Naive thymus-derived CD8-positive, alpha-beta T cell (primary cell): ENCODE results near the gene SLC6A6. TPM values are rescaled to one million over a fixed set of nuclear protein-coding genes. Genes with fewer than 3 reads are reported as not detected.
A peak's percentile ranks its signal among the peaks of the same experiment; 100 is the strongest.

Source experiments
- ATAC-seq, 2 donors: fragments of 150-1000 bp; cut with Tn5 transposase in 1 of 2; sonication (Bioruptor Pico), chemical (Tn5 transposase) in 1 of 2; 1 replicate in 1 of 2; 2 replicates in 1 of 2; pipeline ENCODE4 v1.10.0; 2021; ENCODE audit warnings: mild to moderate bottlenecking in 2 of 2, moderate library complexity in 2 of 2
- POLR2A ChIA-PET: fragments of 350-600 bp; sonication (Branson Sonifier 250); formaldehyde crosslinking; loops from one replicate; lab custom pipeline; 2021; ENCODE audit warnings: antibody characterized with exemption; lab: Charles Lee
- DNase-seq, 10 donors: peaks; one replicate each; pipeline versions ENCODE4 v3.0.0 to v3.0.0-alpha.2; 2020 to 2022
- H3K27ac Mint-ChIP-seq, 10 donors: one replicate each; pipeline ENCODE4 v1.8.0; 2020 to 2022; ENCODE audit warnings: mild to moderate bottlenecking in 10 of 10, mixed read lengths in 10 of 10, moderate library complexity in 4 of 10, inconsistent platforms in 1 of 10
- H3K27me3 Mint-ChIP-seq, 5 donors: one replicate each; pipeline ENCODE4 v1.8.0; 2021 to 2022; ENCODE audit warnings: mixed read lengths in 5 of 5
- H3K36me3 Mint-ChIP-seq, 3 donors: one replicate each; pipeline ENCODE4 v1.8.0; 2020 to 2022; ENCODE audit warnings: mixed read lengths in 3 of 3, mild to moderate bottlenecking in 2 of 3, inconsistent platforms in 1 of 3
- H3K4me1 Mint-ChIP-seq, 4 donors: one replicate each; pipeline ENCODE4 v1.8.0; 2021 to 2022; ENCODE audit warnings: mixed read lengths in 4 of 4
- H3K4me3 Mint-ChIP-seq, 10 donors: one replicate each; pipeline ENCODE4 v1.8.0; 2020 to 2022; ENCODE audit warnings: mild to moderate bottlenecking in 10 of 10, mixed read lengths in 10 of 10, moderate library complexity in 6 of 10, inconsistent platforms in 1 of 10
- H3K9me3 Mint-ChIP-seq, 9 donors: one replicate each; pipeline ENCODE4 v1.8.0; 2020 to 2022; ENCODE audit warnings: mixed read lengths in 9 of 9, mild to moderate bottlenecking in 3 of 9, inconsistent platforms in 1 of 9, moderate library complexity in 1 of 9
- polyA plus RNA-seq, 3 donors: library from polyadenylated mRNA; unstranded; fragments of 300-500 nt; fragmentation: Illumina TruSeq; gene quantifications; one replicate each; pipeline ENCODE4 v1.2.3, GENCODE V29; 2021
- total RNA-seq, 8 experiments: library from RNA in 2 of 8; stranded (reverse) in 2 of 8; gene quantifications; one replicate each; pipeline ENCODE4 v1.2.3 and lab custom pipeline; 2021 to 2026

Gene SLC6A6
- total and polyA plus RNA-seq, 5 experiments from 2014 or later, result 2.1 to 43.7 (median 5.0) TPM

DNA sequence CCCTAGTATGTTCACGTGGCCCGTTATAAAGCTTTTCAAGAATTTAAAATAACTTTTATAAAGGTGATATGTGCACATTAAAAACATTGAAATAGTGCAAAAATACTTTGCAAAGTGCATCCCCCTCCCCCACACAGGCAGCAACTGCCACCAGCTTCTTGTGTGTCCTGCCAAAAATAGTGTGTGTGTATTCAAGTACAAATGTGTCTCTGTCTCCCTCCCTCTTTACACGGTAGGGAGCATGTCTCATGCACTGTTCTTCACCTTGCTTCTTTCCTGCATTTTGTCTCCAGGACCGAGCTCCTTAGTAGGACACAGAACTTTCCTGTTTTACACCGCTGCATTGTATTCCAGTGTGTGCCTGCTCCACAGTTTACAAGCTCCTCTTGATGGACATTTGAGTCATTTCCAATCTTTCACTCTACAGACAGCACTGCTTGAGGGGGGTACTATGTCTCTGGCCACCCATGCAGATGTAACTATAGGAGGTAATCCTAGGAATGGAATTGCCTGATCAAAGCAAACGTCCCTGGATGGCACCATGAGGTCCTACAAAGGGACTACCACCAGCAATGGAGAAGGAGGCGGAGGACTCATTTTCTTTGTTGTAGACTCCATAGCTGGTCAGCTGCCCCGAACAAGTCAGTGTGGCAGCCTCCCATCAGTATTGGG lies 52.4 kb downstream of the SLC6A6 start:
- POLR2A ChIA-PET, result interaction anchor here (1.4 to 1.9 kb wide), 2 partner anchors 23 to 52 kb away, joined by 4 to 6 read pairs; partner anchors contain the start of gene SLC6A6
- no peak for ATAC-seq

DNA sequence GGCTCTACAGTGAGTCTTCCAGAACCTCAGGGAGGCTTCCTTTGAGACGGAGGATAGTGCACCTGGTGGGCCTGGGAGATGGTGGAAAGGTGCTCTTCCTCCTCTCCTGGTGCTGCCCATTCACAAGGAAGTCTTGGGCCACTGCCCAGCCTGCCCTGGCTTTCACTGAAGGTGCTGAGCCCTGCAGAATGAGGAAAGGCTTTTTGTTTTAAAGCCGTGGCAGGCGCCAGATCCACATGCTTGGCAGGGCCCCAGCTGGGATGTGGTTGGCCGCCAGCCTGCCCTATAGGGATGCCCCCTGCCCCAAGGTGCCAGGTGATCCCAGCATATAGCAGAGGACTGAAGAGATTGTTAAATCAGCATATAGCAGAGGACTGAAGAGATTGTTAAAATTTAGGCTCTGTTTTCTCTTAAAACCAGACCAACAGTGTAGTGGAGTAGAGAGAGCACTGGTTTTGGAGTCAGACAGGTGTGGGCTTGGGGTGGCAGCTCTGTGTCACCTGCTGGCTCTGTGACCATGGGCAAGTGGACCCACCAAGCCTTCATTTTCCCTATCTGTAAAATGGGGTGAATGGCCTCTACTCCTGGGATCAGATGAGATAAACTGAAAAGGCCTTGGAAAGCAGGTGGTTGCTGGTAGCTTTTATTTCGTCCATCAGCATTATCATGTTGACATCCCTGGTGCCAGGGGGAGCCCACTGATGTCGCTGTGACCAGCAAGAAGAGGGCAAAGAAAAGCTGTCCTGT lies 53.3 kb downstream of the SLC6A6 start:
- ATAC-seq (no peak), DNase-seq (no peak)
- Mint-ChIP-seq H3K9me3 (no peaks in the 10 kb centered on the region), H3K36me3 (peaks cover 0 to 39% (median 4%) of the 10 kb centered on the region in 3 donors), H3K27me3 (no peaks in the 10 kb centered on the region), H3K4me3 (no peak overlapping the region), H3K27ac (peak overlapping the region in 5 of 10 donors; percentile 30 to 74 (median 56)), H3K4me1 (peaks cover 0 to 6% (median 3%) of the 10 kb centered on the region in 4 donors)
- POLR2A ChIA-PET, result no interaction called here

More for the DNA sequence above, 52.4 kb downstream of the SLC6A6 start:
- no peaks in the 10 kb centered on the region for H3K27me3 Mint-ChIP-seq
- peaks cover 0 to 6% (median 1%) of the 10 kb centered on the region in 4 donors for H3K4me1 Mint-ChIP-seq
- peak overlapping the region in 5 of 10 donors; percentile 30 to 71 (median 32) for H3K27ac Mint-ChIP-seq
- H3K9me3 Mint-ChIP-seq, result no peaks in the 10 kb centered on the region
- H3K36me3 Mint-ChIP-seq, result peaks cover 0 to 38% (median 1%) of the 10 kb centered on the region in 3 donors
- no peak overlapping the region for H3K4me3 Mint-ChIP-seq
- no peak for DNase-seq

DNA sequence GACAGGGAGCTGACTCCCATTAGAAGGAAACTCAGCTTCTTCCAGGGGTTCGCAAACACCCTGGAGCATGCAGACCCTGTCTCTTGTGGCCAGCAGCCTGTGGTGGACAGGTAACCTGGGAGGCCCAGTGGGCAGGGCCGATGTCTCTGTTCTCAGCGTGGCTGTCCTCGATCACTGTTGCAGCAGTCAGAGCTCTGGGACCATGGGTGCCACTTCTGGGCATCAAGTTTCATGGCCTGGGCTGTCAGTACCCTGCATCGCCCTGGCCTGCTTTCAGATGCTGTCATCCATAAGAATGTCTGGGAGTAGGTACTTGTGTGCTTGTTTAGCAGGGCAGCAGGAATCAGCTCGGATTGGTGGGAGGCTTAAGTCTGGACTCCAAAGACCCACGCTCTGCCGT lies 54.4 kb downstream of the SLC6A6 start:
- Mint-ChIP-seq H3K36me3 (peaks cover 0 to 29% (median 4%) of the 10 kb centered on the region in 3 donors), H3K4me3 (no peak overlapping the region), H3K4me1 (peaks cover 0 to 6% (median 2%) of the 10 kb centered on the region in 4 donors), H3K27ac (peak overlapping the region in 1 of 10 donors; percentile 7), H3K9me3 (no peaks in the 10 kb centered on the region), H3K27me3 (no peaks in the 10 kb centered on the region)
- DNase-seq (no peak), ATAC-seq (no peak)
- POLR2A ChIA-PET, result no interaction called here

DNA sequence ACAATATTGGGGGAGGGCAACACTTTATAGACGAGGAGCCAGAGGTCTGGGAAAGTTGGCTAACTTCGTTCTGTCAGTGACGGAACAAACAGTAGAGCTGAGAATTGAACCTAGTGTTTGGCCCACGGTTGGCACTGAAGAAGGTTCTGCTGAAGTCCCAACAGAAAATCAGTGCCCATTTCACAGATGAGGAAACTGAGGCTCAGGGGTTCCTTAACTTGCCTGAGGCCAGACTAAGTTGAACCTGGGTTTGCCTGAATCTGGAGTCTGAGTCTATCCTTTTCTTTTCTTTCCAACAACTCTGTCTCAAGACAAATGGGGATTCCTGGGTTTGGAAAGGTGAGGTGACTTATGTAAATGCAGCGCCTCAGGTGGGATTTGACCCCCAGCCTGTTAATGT lies 55.1 kb downstream of the SLC6A6 start:
- ATAC-seq (no peak), DNase-seq (no peak)
- Mint-ChIP-seq H3K36me3 (peaks cover 0 to 31% (median 4%) of the 10 kb centered on the region in 3 donors), H3K27ac (peak overlapping the region in 2 of 10 donors; percentile 13 to 84), H3K27me3 (no peaks in the 10 kb centered on the region), H3K4me3 (no peak overlapping the region), H3K4me1 (peaks cover 0 to 6% (median 2%) of the 10 kb centered on the region in 4 donors), H3K9me3 (no peaks in the 10 kb centered on the region)
- POLR2A ChIA-PET, result no interaction called here

DNA sequence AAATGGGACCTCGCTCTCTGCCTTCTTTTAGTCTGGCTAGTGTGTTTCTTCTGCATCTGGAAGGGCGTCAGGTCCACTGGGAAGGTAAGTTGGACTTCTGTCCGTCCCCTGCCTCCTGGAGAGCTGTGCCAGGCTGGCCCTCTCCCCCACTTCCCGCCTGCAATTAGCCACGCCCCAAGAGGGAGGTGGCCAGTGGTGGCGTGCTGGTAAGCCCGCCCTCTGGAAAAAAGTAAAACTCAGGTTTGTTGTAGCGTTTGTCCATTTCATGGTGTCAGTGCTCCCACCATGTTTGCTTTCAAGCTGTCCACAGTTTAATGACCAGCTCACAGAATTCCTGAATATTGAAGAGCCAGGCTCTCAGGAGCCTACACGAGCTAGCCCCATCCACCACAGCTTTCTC lies 55.6 kb downstream of the SLC6A6 start:
- ATAC-seq (no peak), DNase-seq (no peak)
- Mint-ChIP-seq H3K4me3 (no peak overlapping the region), H3K36me3 (peaks cover 0 to 35% (median 4%) of the 10 kb centered on the region in 3 donors), H3K27me3 (no peaks in the 10 kb centered on the region), H3K4me1 (peaks cover 0 to 6% (median 2%) of the 10 kb centered on the region in 4 donors), H3K9me3 (no peaks in the 10 kb centered on the region), H3K27ac (peak overlapping the region in 3 of 10 donors; percentile 41 to 84 (median 51))
- POLR2A ChIA-PET, result no interaction called here

DNA sequence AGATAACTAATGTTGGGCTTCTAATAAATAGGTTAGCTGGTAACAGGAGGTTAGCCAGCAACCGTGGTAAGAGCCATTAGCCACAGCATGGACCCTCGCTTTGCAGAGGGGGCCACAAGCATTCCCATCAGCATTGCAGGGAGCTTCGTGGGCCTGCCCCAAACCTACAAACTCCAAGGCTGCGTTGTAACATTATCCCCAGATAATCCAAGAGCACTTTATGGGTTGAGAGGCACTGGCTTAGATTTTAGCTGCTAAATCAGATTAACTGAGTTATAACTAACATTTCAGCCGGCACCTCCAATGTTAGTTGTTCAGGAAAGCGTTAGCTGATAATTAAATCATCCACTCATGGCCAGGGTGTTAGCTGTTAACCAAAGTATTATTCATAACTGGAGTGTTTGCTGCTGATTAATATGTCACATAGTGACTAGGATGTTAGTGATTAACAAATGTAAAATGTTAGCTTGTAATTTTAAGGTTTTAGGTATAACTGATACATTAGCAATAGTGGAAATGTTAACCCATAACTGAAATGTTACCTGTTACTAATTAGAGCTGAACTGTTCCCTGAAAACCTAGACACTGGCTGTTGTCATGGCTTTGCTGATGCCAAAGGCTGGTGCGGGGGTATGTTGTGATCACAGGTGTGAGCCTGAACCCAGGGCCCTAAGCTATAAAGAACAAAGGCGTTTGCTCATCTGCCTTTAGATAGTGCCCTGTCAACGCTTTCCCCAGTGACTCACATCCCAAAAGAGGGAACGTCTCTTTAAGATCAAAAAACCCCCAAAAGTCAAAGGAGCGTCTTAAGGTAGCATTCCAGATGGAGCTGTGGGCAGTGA lies 56.2 kb downstream of the SLC6A6 start:
- Mint-ChIP-seq H3K9me3 (no peaks in the 10 kb centered on the region), H3K4me1 (peaks cover 0 to 4% (median 2%) of the 10 kb centered on the region in 4 donors), H3K27me3 (no peaks in the 10 kb centered on the region), H3K4me3 (no peak overlapping the region), H3K36me3 (peaks cover 0 to 38% (median 3%) of the 10 kb centered on the region in 3 donors), H3K27ac (peak overlapping the region in 4 of 10 donors; percentile 24 to 68 (median 46))
- ATAC-seq (no peak), DNase-seq (no peak)
- POLR2A ChIA-PET, result interaction anchor here (0.6 kb wide), 1 partner anchor 1799 kb away, joined by 3 read pairs; no protein-coding TSS in a partner anchor

DNA sequence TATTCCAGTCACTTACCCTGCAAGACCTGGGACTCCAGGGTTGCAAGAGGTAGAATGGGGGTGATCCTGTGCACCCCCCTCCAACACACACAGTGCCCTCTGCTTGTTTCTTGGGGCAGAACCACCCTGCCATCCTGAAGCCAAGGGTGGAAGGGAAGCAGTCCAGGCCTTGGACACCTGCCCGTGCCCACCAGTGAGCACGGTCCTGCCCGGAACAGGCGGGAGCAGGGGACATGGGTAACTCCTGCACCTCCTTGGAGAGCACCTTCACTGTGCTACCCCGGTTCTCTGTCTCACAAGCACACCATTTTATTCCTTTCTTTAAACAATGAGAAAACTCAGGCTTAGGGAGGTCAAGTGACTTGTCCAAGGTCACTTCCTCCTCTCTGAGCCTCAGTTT lies 57.0 kb downstream of the SLC6A6 start:
- ATAC-seq (no peak), DNase-seq (no peak)
- Mint-ChIP-seq H3K4me3 (no peak overlapping the region), H3K4me1 (peaks cover 0 to 4% (median 0%) of the 10 kb centered on the region in 4 donors), H3K9me3 (no peaks in the 10 kb centered on the region), H3K27ac (peak overlapping the region in 2 of 10 donors; percentile 24 to 68), H3K36me3 (peaks cover 0 to 31% (median 2%) of the 10 kb centered on the region in 3 donors), H3K27me3 (no peaks in the 10 kb centered on the region)
- POLR2A ChIA-PET, result no interaction called here

DNA sequence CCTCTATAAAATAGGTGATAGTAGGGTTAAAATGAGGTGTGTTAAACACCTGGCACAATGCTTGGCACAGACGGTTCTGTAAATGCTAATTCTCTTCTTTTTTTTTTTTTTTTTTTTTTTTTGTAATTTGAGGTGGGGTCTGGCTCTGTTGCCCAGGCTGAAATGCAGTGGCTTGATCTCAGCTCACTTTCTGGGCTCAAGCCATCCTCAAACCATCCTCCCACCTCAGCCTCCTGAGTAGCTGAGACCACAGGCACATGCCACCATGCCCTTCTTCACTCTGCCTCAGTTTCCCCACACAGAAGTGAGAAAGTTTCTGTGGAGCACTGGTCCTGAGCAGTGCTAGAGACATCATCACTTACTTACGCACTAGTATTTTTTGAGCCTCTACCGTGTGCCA lies 57.4 kb downstream of the SLC6A6 start:
- no peak overlapping the region for H3K4me3 Mint-ChIP-seq
- no peak for DNase-seq
- POLR2A ChIA-PET, result no interaction called here
- peaks cover 0 to 4% (median 0%) of the 10 kb centered on the region in 4 donors for H3K4me1 Mint-ChIP-seq
- no peaks in the 10 kb centered on the region for H3K9me3 Mint-ChIP-seq
- ATAC-seq, result no peak
- H3K36me3 Mint-ChIP-seq, result peaks cover 0 to 31% (median 2%) of the 10 kb centered on the region in 3 donors
- no peaks in the 10 kb centered on the region for H3K27me3 Mint-ChIP-seq
- peak overlapping the region in 4 of 10 donors; percentile 3 to 74 (median 47) for H3K27ac Mint-ChIP-seq

DNA sequence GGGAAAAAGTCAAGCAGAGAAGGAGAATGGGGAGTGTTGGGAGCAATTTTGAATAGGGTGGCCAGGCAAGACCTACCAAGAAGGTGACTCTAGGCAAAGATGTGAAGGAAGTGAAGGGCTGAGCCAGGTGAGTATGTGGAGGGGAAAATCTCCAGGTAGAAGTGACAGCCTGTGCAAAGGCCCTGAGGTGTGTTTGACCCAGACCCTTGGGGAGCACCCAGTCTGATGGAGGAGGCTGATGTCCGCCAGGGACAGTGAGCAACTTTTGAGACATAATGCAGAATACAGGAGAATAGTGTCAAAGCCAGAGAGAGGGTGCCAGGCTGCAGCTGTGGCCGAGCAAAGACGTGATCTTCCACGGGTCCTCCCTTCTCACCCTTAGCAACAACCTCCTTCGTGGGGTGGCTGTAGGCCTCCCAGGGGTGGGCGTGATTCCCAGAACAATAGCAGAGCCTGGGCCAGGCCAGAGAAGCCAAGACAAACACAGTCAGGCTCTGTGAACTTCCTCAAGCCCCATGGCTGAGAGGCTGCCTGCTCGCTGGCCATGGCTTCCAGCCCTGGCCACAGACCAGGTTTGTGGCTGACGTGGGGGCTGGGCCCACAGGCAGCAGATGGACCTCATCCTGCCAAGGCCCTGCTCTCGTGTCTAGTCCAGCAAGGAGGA lies 58.1 kb downstream of the SLC6A6 start:
- ATAC-seq (no peak), DNase-seq (no peak)
- no peaks in the 10 kb centered on the region for H3K27me3 Mint-ChIP-seq
- peak overlapping the region in 7 of 10 donors; percentile 3 to 74 (median 56) for H3K27ac Mint-ChIP-seq
- H3K9me3 Mint-ChIP-seq, result no peaks in the 10 kb centered on the region
- H3K36me3 Mint-ChIP-seq, result peaks cover 0 to 27% (median 2%) of the 10 kb centered on the region in 3 donors
- POLR2A ChIA-PET, result no interaction called here
- peaks cover 0 to 4% (median 0%) of the 10 kb centered on the region in 4 donors for H3K4me1 Mint-ChIP-seq
- no peak overlapping the region for H3K4me3 Mint-ChIP-seq

DNA sequence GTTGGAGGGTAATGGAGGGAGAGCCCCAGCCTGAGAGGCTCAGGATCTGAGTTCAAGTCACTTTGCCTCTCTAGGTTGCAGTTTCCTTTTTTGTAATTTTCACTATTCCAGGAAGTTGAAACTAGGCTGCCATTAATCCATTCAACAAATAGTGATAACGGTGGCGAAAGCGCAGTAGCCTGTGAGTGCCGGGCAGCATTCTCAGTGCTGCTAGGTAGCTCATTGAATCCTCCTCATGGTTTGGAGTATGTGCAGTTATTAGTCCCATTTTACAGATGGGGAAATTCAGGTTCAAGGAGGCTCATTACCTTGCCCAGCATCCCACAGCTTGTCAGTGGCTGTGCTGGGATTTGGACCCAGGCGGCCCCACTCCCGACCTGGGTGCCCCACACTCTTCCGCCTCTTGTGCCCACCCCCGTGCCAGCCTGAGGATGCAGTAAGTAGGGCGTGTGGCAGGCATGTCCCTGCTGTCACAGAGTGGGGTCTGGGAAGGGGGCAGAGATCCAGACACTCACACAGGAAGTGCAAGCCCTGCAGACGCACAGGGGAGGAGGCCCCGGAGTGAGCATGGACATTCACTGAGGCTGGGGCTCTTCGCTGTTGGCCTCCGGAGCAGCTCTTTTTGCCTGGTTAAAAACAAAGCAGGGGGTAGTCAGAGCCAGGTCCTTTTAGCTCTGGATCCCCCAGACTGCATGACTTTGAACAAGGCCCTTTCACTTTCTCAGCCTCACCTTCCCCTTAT lies 58.8 kb downstream of the SLC6A6 start:
- DNase-seq (no peak), ATAC-seq (no peak)
- Mint-ChIP-seq H3K36me3 (peaks cover 0 to 27% (median 2%) of the 10 kb centered on the region in 3 donors), H3K9me3 (no peaks in the 10 kb centered on the region), H3K4me3 (no peak overlapping the region), H3K27me3 (no peaks in the 10 kb centered on the region), H3K27ac (peak overlapping the region in 5 of 10 donors; percentile 34 to 74 (median 56)), H3K4me1 (peaks cover 0 to 4% (median 0%) of the 10 kb centered on the region in 4 donors)
- POLR2A ChIA-PET, result no interaction called here

DNA sequence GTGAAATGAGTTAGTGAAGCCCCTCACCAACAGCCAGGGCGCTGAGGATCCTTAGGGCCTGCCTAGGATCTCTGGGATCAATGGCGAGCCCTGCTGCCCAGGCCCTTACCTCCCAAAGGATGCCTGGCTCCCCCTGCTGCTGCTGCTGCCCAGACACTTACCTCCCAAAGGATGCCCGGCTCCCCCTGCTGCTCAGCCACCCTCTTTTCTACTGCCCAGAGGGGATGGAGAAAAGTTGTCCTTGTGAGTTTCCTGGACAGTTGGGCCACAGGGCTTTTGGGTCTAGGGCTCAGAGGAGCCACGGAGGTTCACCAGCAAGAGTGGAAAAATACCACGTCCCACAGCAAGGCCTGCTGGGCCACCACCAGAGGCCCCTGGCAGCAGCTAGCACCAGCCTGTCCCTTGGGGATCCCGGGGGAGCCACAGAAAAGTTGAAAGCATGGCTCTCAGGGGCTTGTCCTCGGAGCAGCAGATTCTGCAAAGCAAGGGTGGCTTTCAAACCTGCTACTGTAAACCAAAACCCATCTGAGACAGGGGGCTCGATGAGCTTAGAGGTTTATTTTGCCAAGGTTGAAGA lies 59.4 kb downstream of the SLC6A6 start:
- POLR2A ChIA-PET, result no interaction called here
- no peaks in the 10 kb centered on the region for H3K9me3 Mint-ChIP-seq
- peaks cover 0 to 27% (median 2%) of the 10 kb centered on the region in 3 donors for H3K36me3 Mint-ChIP-seq
- ATAC-seq (peak; percentile 30 to 76), DNase-seq (peak in 8 of 10 donors; percentile 6 to 71 (median 22))
- H3K27ac Mint-ChIP-seq, result peak overlapping the region in 1 of 10 donors; percentile 53
- peaks cover 0 to 4% (median 0%) of the 10 kb centered on the region in 4 donors for H3K4me1 Mint-ChIP-seq
- H3K4me3 Mint-ChIP-seq, result no peak overlapping the region
- no peaks in the 10 kb centered on the region for H3K27me3 Mint-ChIP-seq
